HL-60 (cell line): Measurements from ENCODE around the gene FTSJ1.

Experiments
- POLR2AphosphoS5 ChIP-seq: IDR thresholded peaks from 2 replicates; pipeline ENCODE4 v1.6.1; 2012; ENCODE audit warnings: low read depth
- TF ChIP-seq, protein P1 (sequence below): IDR thresholded peaks from one replicate; pipeline ENCODE4 v1.5.1; 2011; ENCODE audit warnings: low read length, control low read depth, inconsistent platforms; ENCODE audit not compliant: insufficient read depth

DNA sequence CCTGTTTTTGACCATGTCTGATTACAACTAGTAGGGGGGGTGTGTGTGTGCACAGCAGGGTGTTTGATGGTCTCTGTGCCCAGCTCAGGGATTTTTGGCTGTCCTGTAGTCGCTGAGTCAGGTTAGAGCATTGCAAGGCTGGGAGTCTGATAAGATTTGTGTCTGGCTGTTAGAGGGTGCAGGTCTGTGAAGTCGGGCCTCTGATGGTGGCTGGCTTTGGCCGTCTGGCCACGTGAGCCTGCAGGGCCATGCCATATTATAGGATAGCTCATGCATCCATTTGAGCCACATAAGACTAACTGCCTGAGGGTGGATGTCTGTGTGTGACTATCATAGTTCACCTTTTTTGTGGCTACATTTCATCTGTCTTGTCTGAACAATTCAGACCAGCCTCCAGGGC is 37.7 kb downstream of the FTSJ1 start:
- TF ChIP-seq, protein P1, sequence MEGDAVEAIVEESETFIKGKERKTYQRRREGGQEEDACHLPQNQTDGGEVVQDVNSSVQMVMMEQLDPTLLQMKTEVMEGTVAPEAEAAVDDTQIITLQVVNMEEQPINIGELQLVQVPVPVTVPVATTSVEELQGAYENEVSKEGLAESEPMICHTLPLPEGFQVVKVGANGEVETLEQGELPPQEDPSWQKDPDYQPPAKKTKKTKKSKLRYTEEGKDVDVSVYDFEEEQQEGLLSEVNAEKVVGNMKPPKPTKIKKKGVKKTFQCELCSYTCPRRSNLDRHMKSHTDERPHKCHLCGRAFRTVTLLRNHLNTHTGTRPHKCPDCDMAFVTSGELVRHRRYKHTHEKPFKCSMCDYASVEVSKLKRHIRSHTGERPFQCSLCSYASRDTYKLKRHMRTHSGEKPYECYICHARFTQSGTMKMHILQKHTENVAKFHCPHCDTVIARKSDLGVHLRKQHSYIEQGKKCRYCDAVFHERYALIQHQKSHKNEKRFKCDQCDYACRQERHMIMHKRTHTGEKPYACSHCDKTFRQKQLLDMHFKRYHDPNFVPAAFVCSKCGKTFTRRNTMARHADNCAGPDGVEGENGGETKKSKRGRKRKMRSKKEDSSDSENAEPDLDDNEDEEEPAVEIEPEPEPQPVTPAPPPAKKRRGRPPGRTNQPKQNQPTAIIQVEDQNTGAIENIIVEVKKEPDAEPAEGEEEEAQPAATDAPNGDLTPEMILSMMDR: no peak
- TF ChIP-seq POLR2AphosphoS5: no peak
